CD14-positive monocyte (primary cell): ENCODE data around the gene DDX6. TPM values are rescaled to one million over a fixed set of nuclear protein-coding genes. Genes with fewer than 3 reads are reported as not detected.
"Not testable (repeated sequence)": the region's sequence is repeated elsewhere in the genome, so short reads cannot be mapped to it uniquely, and the experiment has no call there.

ENCODE experiments used
- DNase-seq, 3 donors: peaks; one replicate each; pipeline ENCODE4 v3.0.0-alpha.2; 2011 to 2022
- H2AFZ ChIP-seq: 2 replicates; pipeline ENCODE4 v1.6.0; 2012; ENCODE audit warnings: mild to moderate bottlenecking, low read depth, low read length, inconsistent platforms; ENCODE audit not compliant: insufficient read depth, poor library complexity, severe bottlenecking
- H3K27ac ChIP-seq, 2 donors: 1 replicate in 1 of 2; 2 replicates in 1 of 2; pipeline ENCODE4 v1.5.1; 2012 to 2013; ENCODE audit warnings: low read length in 2 of 2, control low read depth in 1 of 2, inconsistent platforms in 1 of 2, low read depth in 1 of 2, mild to moderate bottlenecking in 1 of 2
- H3K27me3 ChIP-seq, 2 donors: one replicate each; pipeline versions ENCODE4 v1.6.0 to v1.6.1; 2011 to 2013; ENCODE audit warnings: low read length in 2 of 2; ENCODE audit not compliant: control insufficient read depth in 2 of 2, insufficient read depth in 2 of 2
- H3K36me3 ChIP-seq, 2 donors: replicated peaks in 1 of 2; 1 replicate in 1 of 2; 2 replicates in 1 of 2; pipeline versions ENCODE4 v1.5.1 to v1.6.1; 2012 to 2013; ENCODE audit warnings: low read length in 2 of 2, control low read depth in 1 of 2, inconsistent platforms in 1 of 2, mild to moderate bottlenecking in 1 of 2; ENCODE audit not compliant: insufficient read depth in 2 of 2, control insufficient read depth in 1 of 2
- H3K4me1 ChIP-seq, 2 donors: 1 replicate in 1 of 2; 2 replicates in 1 of 2; pipeline versions ENCODE4 v1.5.1 to v1.6.1; 2012 to 2013; ENCODE audit warnings: low read length in 2 of 2, control low read depth in 1 of 2, inconsistent platforms in 1 of 2, mild to moderate bottlenecking in 1 of 2, moderate library complexity in 1 of 2; ENCODE audit not compliant: insufficient read depth in 2 of 2, control insufficient read depth in 1 of 2
- H3K4me2 ChIP-seq: replicated peaks from 2 replicates; pipeline ENCODE3; 2012; ENCODE audit warnings: low read length, moderate library complexity, mild to moderate bottlenecking; ENCODE audit not compliant: poor library complexity, severe bottlenecking; ENCODE audit errors: extremely low read depth
- H3K4me3 ChIP-seq, 3 experiments: fragments of 200-600 bp in 1 of 3; sonication (generic) in 1 of 3; replicated peaks in 1 of 3; 1 replicate in 2 of 3; 2 replicates in 1 of 3; pipeline ENCODE4 v1.5.1; 2011 to 2013; ENCODE audit warnings: low read length in 3 of 3, mild to moderate bottlenecking in 3 of 3, control low read depth in 2 of 3, low read depth in 2 of 3, inconsistent platforms in 1 of 3, moderate library complexity in 1 of 3
- H3K79me2 ChIP-seq: 2 replicates; pipeline ENCODE4 v1.6.0; 2012; ENCODE audit warnings: mild to moderate bottlenecking, control low read depth, inconsistent platforms, low read length, moderate library complexity; ENCODE audit not compliant: insufficient read depth
- H3K9ac ChIP-seq: 2 replicates; pipeline ENCODE4 v1.6.0; 2017; ENCODE audit warnings: low read length, mild to moderate bottlenecking; ENCODE audit not compliant: insufficient read depth, poor library complexity, severe bottlenecking
- H3K9me3 ChIP-seq, 2 donors: replicated peaks in 1 of 2; 1 replicate in 1 of 2; 2 replicates in 1 of 2; pipeline versions ENCODE4 v1.5.1 to v1.6.1; 2012 to 2013; ENCODE audit warnings: low read length in 2 of 2, control low read depth in 1 of 2; ENCODE audit not compliant: control insufficient read depth in 1 of 2, insufficient read depth in 1 of 2
- H4K20me1 ChIP-seq: 2 replicates; pipeline ENCODE4 v1.6.0; 2012; ENCODE audit warnings: mild to moderate bottlenecking, low read length, control low read depth, moderate library complexity; ENCODE audit not compliant: insufficient read depth
- H3K27ac Mint-ChIP-seq, 7 donors: one replicate each; pipeline ENCODE4 v1.8.0; 2020; ENCODE audit warnings: mild to moderate bottlenecking in 7 of 7, mixed read lengths in 7 of 7, moderate library complexity in 6 of 7, inconsistent platforms in 2 of 7
- H3K27me3 Mint-ChIP-seq, 3 donors: one replicate each; pipeline ENCODE4 v1.8.0; 2021 to 2022; ENCODE audit warnings: low read depth in 3 of 3, mild to moderate bottlenecking in 3 of 3, mixed read lengths in 3 of 3, moderate library complexity in 3 of 3, inconsistent platforms in 1 of 3
- H3K36me3 Mint-ChIP-seq, 2 donors: one replicate each; pipeline ENCODE4 v1.8.0; 2020; ENCODE audit warnings: mixed read lengths in 2 of 2, inconsistent platforms in 1 of 2, mild to moderate bottlenecking in 1 of 2
- H3K4me1 Mint-ChIP-seq: one replicate; pipeline ENCODE4 v1.8.0; 2020; ENCODE audit warnings: mild to moderate bottlenecking, mixed read lengths
- H3K4me3 Mint-ChIP-seq, 2 donors: one replicate each; pipeline ENCODE4 v1.8.0; 2020; ENCODE audit warnings: mild to moderate bottlenecking in 2 of 2, mixed read lengths in 2 of 2, moderate library complexity in 1 of 2
- H3K9me3 Mint-ChIP-seq, 7 donors: one replicate each; pipeline ENCODE4 v1.8.0; 2020 to 2022; ENCODE audit warnings: mixed read lengths in 7 of 7, mild to moderate bottlenecking in 6 of 7, moderate library complexity in 6 of 7, inconsistent platforms in 2 of 7
- WGBS: methylation state at CpG from one replicate; pipeline ENCODE4 v1.1.5; 2013; ENCODE audit warnings: missing lambda C conversion rate; ENCODE audit not compliant: insufficient coverage; 5-methylcytosine and 5-hydroxymethylcytosine counted together
- intact Hi-C, 2 donors: fragments of 100-400 bp; cut with micrococcal nuclease; formaldehyde crosslinking; loops; one replicate each; pipeline versions ENCODE4 v1.15.0 to v1.15.1; 2023
- polyA plus RNA-seq, 3 donors: library from polyadenylated mRNA; depleted of rRNA in 1 of 3; unstranded in 2 of 3; stranded (reverse) in 1 of 3; fragments of 300-500 nt in 2 of 3; fragments of >200 nt in 1 of 3; fragmentation: Illumina TruSeq in 2 of 3; gene quantifications; 1 replicate in 2 of 3; 2 replicates in 1 of 3; pipeline ENCODE4 v1.2.3, GENCODE V29; 2012 to 2021

The DDX6 gene
- polyA plus RNA-seq, 3 donors, result 17.8 to 31.9 (median 28.0) TPM

GRCh38 chr11:118720740-118721139 lies 70.2 kb downstream of the DDX6 start:
- H3K9me3 ChIP-seq, H3K27ac Mint-ChIP-seq, H3K36me3 ChIP-seq, H3K4me2 ChIP-seq, H3K9me3 Mint-ChIP-seq, intact Hi-C loops, DNase-seq, H2AFZ ChIP-seq, H3K9ac ChIP-seq, H3K4me3 ChIP-seq, H3K79me2 ChIP-seq, H4K20me1 ChIP-seq, H3K27me3 ChIP-seq, H3K27ac ChIP-seq: not testable (repeated sequence)
- peaks cover 23 to 32% of the 10 kb centered on the region in 2 donors for H3K4me1 ChIP-seq
- Mint-ChIP-seq H3K27me3 (peaks cover 16 to 27% (median 24%) of the 10 kb centered on the region in 3 donors), H3K36me3 (peaks cover 9 to 14% of the 10 kb centered on the region in 2 donors), H3K4me1 (peaks cover 36% of the 10 kb centered on the region), H3K4me3 (peak overlapping the region in 1 of 2 donors; percentile 64)
- WGBS, result no CpG with 5 or more reads among the region's 9 CpGs

GRCh38 chr11:118720078-118720477 lies 70.9 kb downstream of the DDX6 start:
- peaks cover 30 to 38% of the 10 kb centered on the region in 2 donors for H3K4me1 ChIP-seq
- Mint-ChIP-seq H3K27ac (peak overlapping the region in 1 of 7 donors; percentile 33), H3K4me3 (peak overlapping the region in 1 of 2 donors; percentile 80), H3K4me1 (peaks cover 43% of the 10 kb centered on the region), H3K36me3 (peaks cover 9 to 14% of the 10 kb centered on the region in 2 donors), H3K27me3 (peaks cover 16 to 24% (median 22%) of the 10 kb centered on the region in 3 donors)
- H3K9me3 Mint-ChIP-seq, H3K4me2 ChIP-seq, H4K20me1 ChIP-seq, H3K36me3 ChIP-seq, H3K4me3 ChIP-seq, H3K9ac ChIP-seq, H2AFZ ChIP-seq, H3K27ac ChIP-seq, DNase-seq, H3K27me3 ChIP-seq, intact Hi-C loops, H3K9me3 ChIP-seq, H3K79me2 ChIP-seq: not testable (repeated sequence)
- 75% methylated on average over 6 of the region's 13 CpGs for WGBS

DNA sequence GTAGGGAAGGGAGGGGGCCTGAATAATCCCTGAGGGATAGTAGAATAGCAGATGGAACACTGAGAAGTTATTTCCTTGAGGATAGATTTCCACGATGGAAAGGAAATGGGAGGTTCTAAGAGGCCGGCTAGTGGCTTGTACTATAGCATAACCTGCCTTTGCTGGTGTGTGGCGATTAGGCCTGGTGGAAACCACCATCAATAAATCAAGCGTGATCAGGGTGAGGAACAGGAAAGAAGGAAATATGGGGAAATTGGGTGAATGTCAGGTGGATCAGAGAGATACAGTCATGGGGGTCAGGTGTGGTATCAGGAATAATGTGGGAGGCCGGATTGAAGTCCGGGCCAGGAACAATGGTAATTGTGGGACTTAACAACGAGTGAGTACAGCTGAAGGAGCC lies 72.4 kb downstream of the DDX6 start:
- WGBS, result 17% methylated on average over 5 of the region's 7 CpGs
- H3K9me3 ChIP-seq, H2AFZ ChIP-seq, H3K36me3 ChIP-seq, H3K27ac ChIP-seq, H4K20me1 ChIP-seq, H3K79me2 ChIP-seq, H3K4me3 ChIP-seq, H3K9me3 Mint-ChIP-seq, H3K4me2 ChIP-seq, intact Hi-C loops, DNase-seq, H3K9ac ChIP-seq, H3K27me3 ChIP-seq: not testable (repeated sequence)
- Mint-ChIP-seq H3K36me3 (peaks cover 9 to 14% of the 10 kb centered on the region in 2 donors), H3K27ac (peak overlapping the region in 5 of 7 donors; percentile 18 to 83 (median 74)), H3K4me1 (peaks cover 46% of the 10 kb centered on the region), H3K27me3 (peaks cover 16 to 29% (median 26%) of the 10 kb centered on the region in 3 donors), H3K4me3 (peak overlapping the region in 1 of 2 donors; percentile 49)
- H3K4me1 ChIP-seq, result peaks cover 34 to 42% of the 10 kb centered on the region in 2 donors

DNA sequence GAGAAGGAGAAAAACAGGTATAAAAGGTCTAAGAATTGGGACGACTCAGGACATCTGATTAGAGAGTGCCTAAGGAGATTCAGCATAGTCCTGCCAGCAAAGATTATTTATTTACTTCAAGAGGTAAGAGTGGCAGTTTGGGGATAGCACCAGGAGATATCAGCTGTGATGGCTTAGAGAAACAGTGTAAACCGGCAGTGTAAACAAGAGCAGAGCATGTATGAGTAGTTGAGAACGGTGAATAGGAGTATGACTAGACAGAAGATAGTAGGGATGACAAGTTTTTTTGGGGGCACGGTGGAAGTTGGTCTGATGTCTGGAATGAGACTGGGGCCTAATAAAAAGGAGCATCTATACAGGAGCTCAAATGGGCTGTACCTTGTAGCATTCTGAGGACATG lies 73.2 kb downstream of the DDX6 start:
- H3K4me3 ChIP-seq, H3K36me3 ChIP-seq, DNase-seq, H3K27ac ChIP-seq, H2AFZ ChIP-seq, H3K4me2 ChIP-seq, H3K9me3 Mint-ChIP-seq, intact Hi-C loops, H4K20me1 ChIP-seq, H3K9ac ChIP-seq, H3K27ac Mint-ChIP-seq, H3K9me3 ChIP-seq, H3K27me3 ChIP-seq, H3K79me2 ChIP-seq: not testable (repeated sequence)
- Mint-ChIP-seq H3K4me3 (peak overlapping the region in 1 of 2 donors; percentile 7), H3K27me3 (peaks cover 16 to 33% (median 28%) of the 10 kb centered on the region in 3 donors), H3K4me1 (peaks cover 46% of the 10 kb centered on the region), H3K36me3 (peaks cover 9 to 14% of the 10 kb centered on the region in 2 donors)
- peaks cover 34 to 42% of the 10 kb centered on the region in 2 donors for H3K4me1 ChIP-seq
- 90% methylated on average over 3 of the region's 4 CpGs for WGBS
